OCI-LY7 (cell line): ENCODE measurements around the gene CNOT11. TPM values are rescaled to one million over a fixed set of nuclear protein-coding genes. Genes with fewer than 3 reads are reported as not detected.

ENCODE experiments used
- BruUV-seq: library from RNA; stranded (reverse); fragments of 400-500 nt; replicated peaks from 2 replicates; lab custom pipeline; 2021; lab: Mats Ljungman, UMichigan
- CTCF ChIA-PET: fragments of 300-600 bp; sonication (Branson Sonifier 250); formaldehyde crosslinking; loops from one replicate; lab custom pipeline; 2022; ENCODE audit warnings: antibody characterized with exemption; ENCODE audit not compliant: unreplicated experiment; lab: Charles Lee
- POLR2A ChIA-PET: fragments of 300-600 bp; sonication (Branson Sonifier 250); formaldehyde crosslinking; loops from one replicate; lab custom pipeline; 2022; ENCODE audit warnings: antibody characterized with exemption; lab: Charles Lee
- DNase-seq: peaks from one replicate; pipeline ENCODE4 v3.0.0-alpha.2; 2015; ENCODE audit warnings: low spot score
- H2AFZ ChIP-seq: fragments of 200-600 bp; sonication (generic), shearing (Covaris generic); 2 replicates; pipeline ENCODE4 v1.6.1; 2014; ENCODE audit warnings: mild to moderate bottlenecking, antibody characterized with exemption, low read length, moderate library complexity
- H3K27ac ChIP-seq: fragments of 200-600 bp; sonication (generic); 2 replicates; pipeline ENCODE4 v1.5.1; 2014; ENCODE audit warnings: mixed run types, low read depth, mild to moderate bottlenecking, moderate library complexity, low read length, inconsistent platforms; ENCODE audit not compliant: poor library complexity, severe bottlenecking
- H3K36me3 ChIP-seq: fragments of 200-600 bp; sonication (generic); 2 replicates; pipeline ENCODE4 v1.6.1; 2014; ENCODE audit warnings: mild to moderate bottlenecking, antibody characterized with exemption, low read length, moderate library complexity, mixed read lengths; ENCODE audit not compliant: insufficient read depth
- H3K4me1 ChIP-seq: fragments of 200-600 bp; sonication (generic); 2 replicates; pipeline ENCODE4 v1.5.1; 2014; ENCODE audit warnings: mild to moderate bottlenecking, low read length; ENCODE audit not compliant: insufficient read depth, poor library complexity, severe bottlenecking
- H3K4me2 ChIP-seq: fragments of 200-600 bp; sonication (generic); 2 replicates; pipeline ENCODE4 v1.6.1; 2014; ENCODE audit warnings: mild to moderate bottlenecking, low read length
- H3K4me3 ChIP-seq: fragments of 200-600 bp; sonication (generic); 2 replicates; pipeline ENCODE4 v1.5.1; 2014; ENCODE audit warnings: mild to moderate bottlenecking, low read depth, low read length; ENCODE audit not compliant: poor library complexity, severe bottlenecking
- H3K79me2 ChIP-seq: fragments of 200-600 bp; sonication (generic); 2 replicates; pipeline ENCODE4 v1.6.1; 2016; ENCODE audit warnings: low read depth, mild to moderate bottlenecking, low read length, moderate library complexity, mixed read lengths; ENCODE audit not compliant: insufficient read depth
- H3K9me2 ChIP-seq: fragments of 200-600 bp; sonication (generic); 2 replicates; pipeline ENCODE4 v1.6.1; 2016; ENCODE audit warnings: mild to moderate bottlenecking, low read length, mixed read lengths; ENCODE audit not compliant: insufficient read depth
- H3K9me3 ChIP-seq: fragments of 200-600 bp; sonication (generic); 2 replicates; pipeline ENCODE4 v1.6.1; 2014; ENCODE audit warnings: mild to moderate bottlenecking, mixed run types, low read length, mixed read lengths
- H4K20me1 ChIP-seq: fragments of 200-600 bp; sonication (generic); 2 replicates; pipeline ENCODE4 v1.6.1; 2014; ENCODE audit warnings: mild to moderate bottlenecking, antibody characterized with exemption, low read length, moderate library complexity, mixed read lengths; ENCODE audit not compliant: insufficient read depth
- EZH2phosphoT487 ChIP-seq: fragments of 200-600 bp; sonication (generic); IDR thresholded peaks from 2 replicates; pipeline ENCODE4 v1.6.1; 2018; ENCODE audit warnings: low read depth, borderline replicate concordance, mild to moderate bottlenecking, mixed run types, antibody characterized with exemption, low read length, moderate library complexity, mixed read lengths
- intact Hi-C: fragments of 100-400 bp; cut with micrococcal nuclease; formaldehyde crosslinking; loops from one replicate; pipeline ENCODE4 v1.10.0; 2022; ENCODE audit not compliant: unreplicated experiment
- total RNA-seq, 2 experiments: library from RNA; depleted of rRNA in 1 of 2; stranded (reverse); fragments of >200 nt in 1 of 2; shearing (Covaris generic) in 1 of 2; gene quantifications; 2 replicates each; pipeline ENCODE4 v1.2.3, GENCODE V29; 2014 to 2022
- TF ChIP-seq, protein P1 (sequence below): fragments of 200-600 bp; sonication (generic); conservative IDR thresholded peaks from 2 replicates; pipeline ENCODE4 v1.5.1; 2014; ENCODE audit warnings: mild to moderate bottlenecking, antibody characterized with exemption, low read length, moderate library complexity, mixed read lengths

Gene CNOT11
- total RNA-seq, 2 experiments from 2014 or later = 45.7 to 71.9 TPM

DNA sequence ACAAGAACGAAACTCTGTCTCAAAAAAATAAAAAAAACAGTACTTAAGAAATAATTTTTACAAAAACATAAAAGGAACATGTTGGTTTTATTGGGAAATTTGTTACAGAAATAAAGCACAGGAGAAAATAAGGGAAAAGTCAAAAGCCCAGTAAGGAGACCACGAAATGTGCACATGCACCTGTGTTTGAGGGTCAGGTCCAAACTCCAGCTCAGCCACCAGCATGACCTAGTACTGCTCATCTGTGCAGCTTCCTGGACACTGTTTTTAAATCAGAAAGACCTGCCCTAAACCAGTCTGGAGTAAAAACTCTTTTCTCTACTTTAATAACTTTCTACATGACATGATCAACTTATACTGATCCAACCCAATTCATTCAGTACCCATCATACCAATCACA, 34.6 kb downstream of the CNOT11 start:
- POLR2A ChIA-PET = no interaction called here
- intact Hi-C loops = no loop called here

DNA sequence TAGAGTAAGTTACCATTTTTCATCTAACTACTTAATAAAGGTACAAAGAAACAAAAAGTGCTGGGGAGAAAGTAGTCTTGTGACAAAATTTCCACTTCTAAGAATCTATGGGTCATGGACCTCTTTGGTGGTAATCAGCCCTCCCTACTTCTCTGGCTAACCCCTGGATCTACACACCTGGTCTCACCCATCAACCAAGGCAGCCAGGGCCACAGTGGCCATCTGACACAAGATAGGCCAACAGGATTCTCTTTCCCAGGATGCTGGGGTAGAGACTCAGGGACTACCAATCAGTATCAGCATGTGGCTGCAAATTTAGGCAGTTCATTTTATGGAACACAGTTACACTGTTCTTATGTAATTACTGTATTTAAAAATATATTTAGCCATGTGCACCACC, 38.0 kb downstream of the CNOT11 start:
- intact Hi-C loops = no loop called here
- POLR2A ChIA-PET = no interaction called here
- DNase-seq = no peak
- BruUV-seq = no TSS peak
- H3K36me3 ChIP-seq = peaks cover 5% of the 10 kb centered on the region
- no peaks in the 10 kb centered on the region for H3K9me3 ChIP-seq
- H3K27ac ChIP-seq = no peak overlapping the region
- H3K4me3 ChIP-seq = no peak overlapping the region
- no peak overlapping the region for H3K4me2 ChIP-seq
- H3K79me2 ChIP-seq = no peaks in the 10 kb centered on the region; the same call in 1 of the 2 replicates
- no peak overlapping the region for H2AFZ ChIP-seq
- no peaks in the 10 kb centered on the region for H4K20me1 ChIP-seq
- H3K4me1 ChIP-seq = no peaks in the 10 kb centered on the region
- H3K9me2 ChIP-seq = no peaks in the 10 kb centered on the region
- CTCF ChIA-PET = no interaction called here
- TF ChIP-seq, protein P1, sequence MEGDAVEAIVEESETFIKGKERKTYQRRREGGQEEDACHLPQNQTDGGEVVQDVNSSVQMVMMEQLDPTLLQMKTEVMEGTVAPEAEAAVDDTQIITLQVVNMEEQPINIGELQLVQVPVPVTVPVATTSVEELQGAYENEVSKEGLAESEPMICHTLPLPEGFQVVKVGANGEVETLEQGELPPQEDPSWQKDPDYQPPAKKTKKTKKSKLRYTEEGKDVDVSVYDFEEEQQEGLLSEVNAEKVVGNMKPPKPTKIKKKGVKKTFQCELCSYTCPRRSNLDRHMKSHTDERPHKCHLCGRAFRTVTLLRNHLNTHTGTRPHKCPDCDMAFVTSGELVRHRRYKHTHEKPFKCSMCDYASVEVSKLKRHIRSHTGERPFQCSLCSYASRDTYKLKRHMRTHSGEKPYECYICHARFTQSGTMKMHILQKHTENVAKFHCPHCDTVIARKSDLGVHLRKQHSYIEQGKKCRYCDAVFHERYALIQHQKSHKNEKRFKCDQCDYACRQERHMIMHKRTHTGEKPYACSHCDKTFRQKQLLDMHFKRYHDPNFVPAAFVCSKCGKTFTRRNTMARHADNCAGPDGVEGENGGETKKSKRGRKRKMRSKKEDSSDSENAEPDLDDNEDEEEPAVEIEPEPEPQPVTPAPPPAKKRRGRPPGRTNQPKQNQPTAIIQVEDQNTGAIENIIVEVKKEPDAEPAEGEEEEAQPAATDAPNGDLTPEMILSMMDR = no peak
- no peak for TF ChIP-seq EZH2phosphoT487

More for the DNA sequence above, 34.6 kb downstream of the CNOT11 start:
- CTCF ChIA-PET = no interaction called here
- TF ChIP-seq EZH2phosphoT487 = no peak
- TF ChIP-seq, protein P1 = no peak
- no peak overlapping the region for H3K4me2 ChIP-seq
- no peaks in the 10 kb centered on the region; the same call in none of the 2 replicates for H3K36me3 ChIP-seq
- no peaks in the 10 kb centered on the region for H3K9me2 ChIP-seq
- no peak for DNase-seq
- H2AFZ ChIP-seq = no peak overlapping the region
- BruUV-seq = no TSS peak
- H3K27ac ChIP-seq = no peak overlapping the region
- no peak overlapping the region for H3K4me3 ChIP-seq
- no peaks in the 10 kb centered on the region for H3K9me3 ChIP-seq
- no peaks in the 10 kb centered on the region for H4K20me1 ChIP-seq
- H3K79me2 ChIP-seq = no peaks in the 10 kb centered on the region
- no peaks in the 10 kb centered on the region for H3K4me1 ChIP-seq

DNA sequence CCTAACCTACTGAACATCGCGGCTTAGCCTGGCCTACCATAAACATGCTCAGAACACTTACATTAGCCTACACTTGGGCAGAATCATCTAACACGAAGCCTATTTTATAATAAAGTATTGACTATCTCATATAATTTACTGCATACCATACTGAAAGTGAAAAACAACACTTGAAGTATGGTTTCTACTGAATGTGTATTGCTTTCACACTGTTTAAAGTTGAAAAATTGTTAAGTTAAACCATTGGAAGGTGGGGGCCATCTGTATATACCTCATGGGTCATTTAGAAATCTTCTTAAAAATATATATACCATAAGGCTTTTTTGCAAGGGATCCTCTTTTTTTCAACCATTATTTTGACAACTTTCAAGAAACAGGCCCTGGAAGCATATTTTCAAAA, 39.3 kb downstream of the CNOT11 start:
- POLR2A ChIA-PET = no interaction called here
- Histone ChIP-seq H3K9me3 (no peaks in the 10 kb centered on the region), H4K20me1 (no peaks in the 10 kb centered on the region; the same call in 1 of the 2 replicates), H3K27ac (no peak overlapping the region), H3K79me2 (no peaks in the 10 kb centered on the region; the same call in 1 of the 2 replicates), H2AFZ (no peak overlapping the region), H3K4me1 (no peaks in the 10 kb centered on the region), H3K9me2 (no peaks in the 10 kb centered on the region), H3K4me3 (no peak overlapping the region), H3K36me3 (peaks cover 5% of the 10 kb centered on the region), H3K4me2 (no peak overlapping the region)
- CTCF ChIA-PET = no interaction called here
- no TSS peak for BruUV-seq
- intact Hi-C loops = no loop called here
- TF ChIP-seq EZH2phosphoT487 = no peak
- TF ChIP-seq, protein P1 = no peak
- DNase-seq = no peak
